DMS79 treated with DMSO at 0.1 percent for 48 hours (cell line): ENCODE data around the gene CCDC30.
A peak's percentile ranks its signal among the peaks of the same experiment; 100 is the strongest.
"Not testable (repeated sequence)": the region's sequence is repeated elsewhere in the genome, so short reads cannot be mapped to it uniquely, and the experiment has no call there.

Experiments used
- DNase-seq: peaks from one replicate; lab custom pipeline; 2025; lab: John Stamatoyannopoulos, UW

CCDC30 gene

GRCh38 chr1:42657981-42658876 lies 195.1 kb downstream of the CCDC30 start, which contains the start of gene PPIH:
Gene PPIH, plus strand, starts transcription at chr1:42658423. Its CDS starts 24 bp downstream, at chr1:42658447.
- DNase-seq = peak; percentile 94

DNA sequence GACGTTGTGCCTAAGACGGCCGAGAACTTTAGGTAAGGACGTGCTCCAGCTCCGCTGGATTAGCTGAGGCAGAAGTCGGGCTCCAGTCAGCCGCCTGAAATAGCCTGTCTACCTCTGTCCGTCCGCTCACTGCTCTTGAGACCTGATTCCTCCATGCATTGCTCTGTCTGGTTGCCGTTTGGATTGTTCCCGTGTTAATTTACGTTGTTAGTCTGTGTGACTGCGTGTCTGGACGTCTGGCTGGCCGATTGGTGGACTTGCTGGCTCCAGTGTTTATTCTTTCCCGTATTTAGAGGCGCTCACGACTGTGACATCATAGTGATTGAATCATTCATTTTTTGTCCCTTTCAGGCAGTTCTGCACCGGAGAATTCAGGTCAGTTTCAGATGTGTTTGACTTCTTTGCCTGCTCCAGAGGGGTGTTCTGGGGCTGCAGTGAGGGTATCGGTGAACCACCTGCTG lies 195.8 kb downstream of the CCDC30 start:
- no peak for DNase-seq

DNA sequence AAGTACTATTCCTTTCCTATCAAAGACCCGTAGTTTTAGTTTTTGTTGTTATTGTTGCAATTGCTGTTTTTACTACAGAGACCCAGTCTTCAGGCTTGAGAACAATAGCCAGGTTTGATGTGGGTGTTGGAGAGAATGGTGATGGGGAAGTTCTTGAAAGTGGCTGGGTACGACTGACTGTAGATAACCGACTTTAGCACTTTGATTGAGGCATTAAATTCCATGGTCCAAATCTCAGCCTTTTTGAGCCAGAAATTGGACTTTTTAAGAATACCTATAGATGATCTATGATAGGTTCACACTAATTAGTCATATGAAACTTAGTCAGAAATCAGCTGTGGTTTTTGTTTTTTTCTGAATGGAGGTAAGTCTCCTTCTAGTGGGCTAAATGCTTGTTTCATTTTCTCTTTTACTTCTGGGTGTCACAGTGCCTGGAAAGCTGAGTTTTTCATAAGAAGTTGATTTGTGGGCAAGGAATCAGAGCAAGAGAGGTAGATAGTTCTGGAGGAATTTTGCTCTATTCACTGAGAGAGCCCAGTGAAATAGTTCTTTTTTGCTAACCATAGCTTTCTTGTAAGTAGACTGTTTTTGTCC lies 197.9 kb downstream of the CCDC30 start:
- DNase-seq = no peak

- DNase-seq = no peak
These were observed 206.8 kb downstream of the CCDC30 start for GRCh38 chr1:42669936-42670335.

DNA sequence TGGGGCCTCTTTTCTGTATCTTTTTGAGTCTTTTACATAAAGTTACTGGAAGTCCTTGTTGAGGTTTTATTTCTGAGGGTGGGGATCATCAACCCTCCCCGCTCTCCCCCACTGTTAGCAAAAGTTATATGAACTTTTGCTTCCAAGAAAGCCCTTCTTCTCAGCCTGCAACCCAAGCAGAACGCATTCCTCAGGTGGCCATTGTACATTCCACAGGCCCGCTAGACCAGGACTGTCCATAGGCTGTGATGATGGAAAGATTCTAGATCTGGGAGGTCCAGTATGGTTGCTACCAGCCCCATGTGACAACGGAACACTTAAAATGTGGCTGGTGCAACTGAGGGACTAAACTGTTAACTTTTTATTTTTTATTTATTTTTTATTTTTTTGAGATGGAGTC lies 207.3 kb downstream of the CCDC30 start:
- no peak for DNase-seq

DNA sequence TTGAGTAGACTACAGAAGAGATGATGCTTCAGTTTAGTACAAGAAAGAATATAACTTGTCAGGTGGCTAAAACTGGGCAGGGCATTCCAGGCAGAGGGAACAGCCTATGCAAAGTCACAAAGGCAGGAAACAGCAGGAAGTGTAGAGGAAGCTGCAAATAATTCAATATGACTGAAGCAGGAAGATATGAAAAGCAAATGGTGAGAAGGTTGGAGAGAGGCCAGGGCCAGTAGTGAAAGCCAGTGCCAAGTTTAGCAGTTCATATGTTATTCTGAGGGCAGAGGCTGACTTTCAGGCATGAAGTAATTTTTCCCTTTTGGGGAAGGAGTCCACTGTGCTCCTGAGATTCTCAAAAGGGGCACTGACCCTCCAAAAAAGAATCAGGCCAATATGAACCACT lies 211.1 kb downstream of the CCDC30 start:
- DNase-seq = no peak

DNA sequence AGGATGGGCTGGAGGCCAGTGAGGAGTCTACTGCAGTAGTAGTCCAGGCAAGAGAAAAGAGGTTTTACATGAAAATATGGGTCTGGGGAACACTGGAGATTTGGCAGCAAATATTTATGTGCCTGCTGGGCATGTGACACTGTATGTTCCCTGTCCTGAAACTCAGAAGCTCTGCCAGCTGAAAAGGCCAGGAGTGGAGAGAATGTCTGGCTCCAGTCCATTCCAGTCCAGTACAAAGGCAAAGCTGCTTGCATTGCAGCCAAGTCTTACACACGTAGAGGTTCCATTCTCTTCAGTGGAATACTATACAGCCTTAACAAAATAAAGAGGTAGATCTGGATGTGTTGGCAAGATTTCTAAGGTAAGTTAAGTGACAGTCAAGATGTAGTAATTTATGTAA lies 211.6 kb downstream of the CCDC30 start:
- no peak for DNase-seq

DNA sequence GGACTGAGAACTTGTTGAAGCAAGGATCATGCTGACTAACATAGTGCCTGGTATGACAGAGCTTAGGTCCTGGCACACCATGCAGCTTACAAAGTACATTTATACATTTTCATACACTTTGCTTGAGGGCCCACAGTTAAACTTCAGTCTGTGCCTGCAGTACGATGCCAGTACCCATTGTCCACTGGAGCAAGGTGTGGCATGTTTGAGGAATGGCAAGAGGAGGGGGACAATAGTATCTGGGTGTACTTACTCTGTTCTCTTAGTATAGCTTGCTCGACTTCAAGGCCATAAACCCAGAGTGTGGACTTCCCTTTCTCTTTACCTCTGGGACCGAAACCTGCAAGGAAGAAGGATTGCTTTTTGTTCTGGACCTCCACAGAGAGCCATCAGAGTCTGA lies 212.4 kb downstream of the CCDC30 start:
- no peak for DNase-seq

- DNase-seq = no peak
These were observed 213.5 kb downstream of the CCDC30 start for GRCh38 chr1:42676534-42677087.

- no peak for DNase-seq
These were observed 216.4 kb downstream of the CCDC30 start for GRCh38 chr1:42679364-42679983.

DNA sequence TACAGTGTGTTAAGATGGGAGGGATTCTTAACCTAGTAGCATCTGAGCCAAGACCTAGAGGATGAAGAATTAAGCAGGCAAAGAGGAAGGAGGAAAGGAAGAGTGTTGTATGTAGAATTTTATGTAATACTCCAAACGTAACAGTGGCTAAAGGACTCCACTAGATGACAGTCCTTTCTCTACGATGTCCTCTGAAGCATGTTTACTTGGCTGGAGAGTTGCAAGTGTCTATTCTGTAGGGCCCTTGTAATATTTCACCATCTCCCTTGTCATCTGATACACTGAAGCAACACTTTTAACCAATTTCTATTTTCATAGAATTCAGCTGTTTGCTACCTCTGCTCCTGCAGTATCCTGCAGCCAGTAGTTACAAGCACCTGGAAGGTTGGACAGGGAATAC lies 217.0 kb downstream of the CCDC30 start:
- no peak for DNase-seq

GRCh38 chr1:42680921-42681683 lies 218.0 kb downstream of the CCDC30 start:
- peak; percentile 31 for DNase-seq

DNA sequence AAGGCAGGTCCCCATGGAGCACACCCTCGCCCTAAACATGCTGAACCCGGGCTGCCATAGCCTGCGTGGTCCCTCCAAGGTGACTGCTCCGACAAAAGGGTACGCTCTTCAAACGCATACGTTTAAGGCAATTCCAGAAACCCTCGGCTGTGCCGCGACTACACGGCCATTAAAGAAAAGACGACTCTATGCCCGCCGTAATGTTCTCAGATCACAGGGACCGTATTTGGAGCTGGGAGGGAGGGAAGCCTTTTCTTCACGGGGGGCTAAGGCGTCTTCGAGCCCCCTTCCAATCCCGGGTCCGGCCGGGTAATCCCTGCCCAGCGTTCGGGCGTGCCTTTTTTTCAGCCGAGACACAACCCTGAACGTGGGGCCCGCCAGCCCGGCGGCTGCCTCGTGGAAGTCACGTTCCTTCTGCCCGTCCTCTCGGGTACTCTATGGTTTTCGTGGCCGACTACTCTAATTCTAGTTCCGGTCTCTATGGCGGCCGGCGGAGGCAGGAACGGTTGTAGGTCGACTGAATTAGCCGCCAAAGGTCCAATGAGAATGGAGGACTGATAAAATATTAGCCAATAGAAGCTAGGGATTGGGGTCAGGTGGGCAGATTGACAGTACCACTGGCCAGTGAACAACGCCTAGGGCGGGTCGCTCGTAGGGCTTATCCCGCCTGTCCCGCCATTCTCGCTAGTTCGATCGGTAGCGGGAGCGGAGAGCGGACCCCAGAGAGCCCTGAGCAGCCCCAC lies 218.8 kb downstream of the CCDC30 start, which contains the start of gene YBX1:
TSS of gene YBX1 (plus strand) at position 678 of the 743 bp plus-strand sequence. CDS start 148 bp downstream, outside the sequence.
- DNase-seq = peak; percentile 99

DNA sequence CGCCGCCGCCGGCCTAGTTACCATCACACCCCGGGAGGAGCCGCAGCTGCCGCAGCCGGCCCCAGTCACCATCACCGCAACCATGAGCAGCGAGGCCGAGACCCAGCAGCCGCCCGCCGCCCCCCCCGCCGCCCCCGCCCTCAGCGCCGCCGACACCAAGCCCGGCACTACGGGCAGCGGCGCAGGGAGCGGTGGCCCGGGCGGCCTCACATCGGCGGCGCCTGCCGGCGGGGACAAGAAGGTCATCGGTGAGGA lies 219.3 kb downstream of the CCDC30 start:
- not testable (repeated sequence) for DNase-seq

DNA sequence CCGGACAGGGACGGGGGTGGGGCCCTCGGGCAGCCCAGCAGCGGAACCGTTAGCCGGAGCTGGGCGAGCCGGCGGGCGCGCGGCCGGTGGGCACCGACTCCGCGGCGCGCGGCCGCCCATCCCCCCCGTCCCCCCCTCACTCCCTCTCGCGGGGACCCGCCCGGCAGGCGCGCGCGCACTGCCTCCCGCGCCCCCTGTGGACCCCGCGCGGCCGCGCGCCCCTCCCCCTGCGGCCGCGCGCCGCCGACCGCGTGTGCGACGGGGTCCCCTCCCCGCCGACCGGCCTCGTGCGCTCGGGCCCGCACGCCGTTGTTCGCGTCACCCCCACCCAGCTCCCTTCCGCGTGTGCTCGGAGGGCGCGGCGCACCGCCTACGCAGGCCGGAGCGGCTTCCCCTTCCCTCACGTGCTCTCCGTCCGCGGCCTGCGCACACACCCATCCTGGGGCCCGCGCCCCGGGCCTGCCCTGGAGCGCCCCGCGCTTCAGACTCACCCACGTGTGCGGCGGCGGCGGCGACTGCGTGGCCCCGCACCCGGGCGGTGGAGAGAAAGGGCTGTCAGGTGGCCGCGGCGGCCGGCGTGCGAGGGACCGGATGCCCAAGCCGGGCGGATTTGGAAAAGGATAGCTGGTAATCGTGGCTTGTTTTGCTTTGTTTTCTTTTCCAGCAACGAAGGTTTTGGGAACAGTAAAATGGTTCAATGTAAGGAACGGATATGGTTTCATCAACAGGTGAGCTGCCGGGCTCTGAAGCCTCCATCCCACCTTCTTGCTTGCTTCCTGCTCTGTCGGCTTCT lies 219.8 kb downstream of the CCDC30 start:
- no peak for DNase-seq

DNA sequence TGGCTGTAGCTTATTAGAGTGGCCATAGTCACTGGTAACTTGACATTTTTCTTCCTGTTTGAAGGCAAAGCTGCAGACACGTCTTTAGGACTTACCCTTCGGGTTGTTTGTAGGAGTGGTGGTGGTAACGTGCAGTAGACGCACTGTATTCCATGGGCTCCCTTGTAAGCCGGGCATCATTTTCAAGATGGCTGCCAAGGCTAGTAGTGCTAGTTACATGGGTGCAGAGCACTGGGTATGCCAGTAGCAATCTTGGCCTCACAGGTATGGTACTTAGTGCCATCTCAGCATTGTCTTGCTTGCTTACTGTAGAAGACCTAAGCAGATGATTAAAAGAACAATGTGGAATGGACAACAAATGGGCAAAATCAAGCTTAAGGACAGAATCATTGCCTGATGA lies 221.1 kb downstream of the CCDC30 start:
- no peak for DNase-seq

DNA sequence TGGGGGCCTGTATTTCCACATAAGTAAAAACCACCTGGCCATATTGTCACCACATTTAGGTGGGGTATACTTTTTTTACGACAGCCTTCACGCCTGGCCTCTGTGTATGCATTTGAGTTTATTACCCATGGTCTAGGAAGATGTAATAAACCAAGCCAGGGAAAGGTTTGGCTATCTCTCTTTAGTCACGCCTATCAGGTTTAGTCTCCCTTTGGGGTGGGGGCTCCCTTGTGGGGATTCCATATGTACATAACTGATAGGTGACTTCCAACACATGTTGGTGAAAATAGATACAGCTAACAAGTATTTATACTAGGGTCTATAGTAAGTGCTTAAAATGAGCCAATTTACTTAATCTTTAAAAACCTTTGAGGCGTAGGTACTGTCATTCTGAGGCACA lies 223.3 kb downstream of the CCDC30 start:
- DNase-seq = no peak

GRCh38 chr1:42689912-42690311 lies 226.8 kb downstream of the CCDC30 start:
- no peak for DNase-seq

GRCh38 chr1:42690477-42691156 lies 227.5 kb downstream of the CCDC30 start:
- no peak for DNase-seq

- DNase-seq = no peak
These were observed 228.0 kb downstream of the CCDC30 start for GRCh38 chr1:42691157-42691498.
